Left renal pelvis (tissue), 4 donors: ENCODE data around the gene FBXO47. TPM values are rescaled to one million over a fixed set of nuclear protein-coding genes. Genes with fewer than 3 reads are reported as not detected.
"Not testable (repeated sequence)": the region's sequence is repeated elsewhere in the genome, so short reads cannot be mapped to it uniquely, and the experiment has no call there.

ENCODE experiments used
- DNase-seq, 4 donors: peaks; one replicate each; pipeline ENCODE4 v3.0.0-alpha.2; 2013; ENCODE audit warnings: low read depth in 4 of 4, low spot score in 3 of 4
- polyA plus RNA-seq, 4 donors: library from polyadenylated mRNA; unstranded; fragments of 120-200 nt; gene quantifications; one replicate each; pipeline ENCODE4 v1.2.1, GENCODE V29; 2013; ENCODE audit not compliant: insufficient read length in 4 of 4

FBXO47 gene
- polyA plus RNA-seq, 4 donors: not detected

- no peak for DNase-seq
These were observed 14.4 kb upstream of the FBXO47 start for GRCh38 chr17:38981636-38982035.

DNA sequence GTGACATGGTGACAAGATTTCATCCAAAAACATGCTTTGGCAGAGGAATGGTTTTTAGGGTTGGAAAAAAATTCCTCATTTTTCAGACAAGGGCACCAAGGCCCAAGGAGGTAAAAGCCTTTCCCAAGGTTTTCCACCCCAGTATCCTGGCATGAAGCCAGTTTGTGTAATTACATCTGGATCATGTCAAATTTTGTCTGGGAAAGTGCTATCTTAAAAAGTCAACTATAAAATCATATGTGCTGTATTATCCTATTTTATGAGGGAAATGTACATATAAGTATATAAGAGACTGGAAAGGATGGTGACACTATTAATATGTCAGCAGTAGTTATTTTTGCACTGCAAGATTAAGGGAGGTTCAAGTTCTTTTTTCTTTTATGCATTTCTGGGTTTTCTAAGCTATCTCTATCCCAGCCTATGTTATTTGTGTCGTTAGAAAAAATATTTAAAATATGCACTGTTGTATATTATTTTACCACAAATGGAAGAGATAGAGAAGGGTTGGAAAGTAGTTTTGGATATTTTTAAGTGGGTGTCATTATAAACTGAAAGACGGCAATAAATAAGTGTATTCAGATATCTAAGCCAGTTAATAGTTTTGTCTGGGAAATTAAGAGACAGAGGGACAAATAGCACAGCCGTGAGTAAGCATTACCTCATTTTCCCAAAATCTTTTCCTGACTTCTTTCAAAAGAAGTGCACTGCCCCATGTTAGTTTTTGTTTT is 13.5 kb upstream of the FBXO47 start:
- peak in 1 of 4 donors; percentile 19 for DNase-seq

- DNase-seq: no peak
These were observed 11.0 kb upstream of the FBXO47 start for GRCh38 chr17:38978180-38978579.

DNA sequence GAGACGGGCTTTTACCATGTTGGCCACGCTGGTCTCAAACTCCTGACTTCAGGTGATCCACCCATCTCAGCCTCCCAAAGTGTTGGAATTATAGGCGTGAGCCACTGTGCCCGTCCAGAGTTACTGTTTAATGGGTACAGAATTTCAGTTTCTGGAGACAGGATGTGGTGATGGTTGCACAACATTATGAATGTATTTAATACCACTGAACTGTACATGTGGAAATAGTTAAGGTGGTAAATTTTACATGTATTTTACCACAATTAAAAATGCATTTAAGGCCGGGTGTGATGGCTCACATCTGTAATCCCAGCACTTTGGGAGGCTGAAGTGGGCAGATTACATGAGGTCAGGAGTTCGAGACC is 9.0 kb upstream of the FBXO47 start:
- not testable (repeated sequence) for DNase-seq

DNA sequence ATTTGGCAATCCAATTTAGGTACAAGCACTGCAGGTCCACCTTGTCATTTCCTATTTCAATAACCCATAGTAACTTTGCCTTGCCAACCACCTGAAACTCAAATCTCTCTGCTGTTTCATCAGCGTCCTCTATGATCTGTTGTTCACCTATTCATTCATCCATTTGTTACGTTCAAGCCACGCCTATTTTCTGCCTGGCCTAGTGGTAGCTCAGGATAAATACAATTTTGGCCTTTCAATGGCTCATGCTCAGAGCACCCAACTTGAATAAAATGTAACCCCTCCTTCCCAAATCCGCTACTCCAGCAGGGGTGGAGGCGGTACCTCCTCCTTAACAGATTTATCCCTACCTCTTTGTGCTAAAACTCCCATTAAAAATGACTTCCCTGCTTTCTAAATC is 3.6 kb upstream of the FBXO47 start:
- no peak for DNase-seq

GRCh38 chr17:38970128-38970527 is 2.9 kb upstream of the FBXO47 start:
- DNase-seq: no peak

GRCh38 chr17:38969281-38969680 is 2.1 kb upstream of the FBXO47 start:
- DNase-seq: no peak

DNA sequence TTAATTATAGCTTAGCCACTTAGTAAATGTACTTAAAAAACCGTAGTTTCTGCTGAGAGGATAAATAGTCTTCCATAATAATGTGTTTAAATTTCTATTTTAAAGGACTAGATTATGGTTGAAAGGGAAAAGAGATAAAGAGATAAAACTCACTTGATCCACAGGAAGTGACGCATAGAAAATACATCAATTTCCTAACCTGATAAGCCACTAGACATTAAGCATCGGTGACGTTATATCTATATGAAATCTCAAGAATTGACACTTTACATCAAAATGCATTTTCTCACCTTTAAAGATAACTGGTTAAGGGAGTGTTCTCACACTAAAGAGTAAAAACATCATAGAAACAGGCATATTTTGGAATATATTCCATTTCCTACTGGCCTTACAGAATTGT is 5.8 kb downstream of the FBXO47 start:
- no peak for DNase-seq

DNA sequence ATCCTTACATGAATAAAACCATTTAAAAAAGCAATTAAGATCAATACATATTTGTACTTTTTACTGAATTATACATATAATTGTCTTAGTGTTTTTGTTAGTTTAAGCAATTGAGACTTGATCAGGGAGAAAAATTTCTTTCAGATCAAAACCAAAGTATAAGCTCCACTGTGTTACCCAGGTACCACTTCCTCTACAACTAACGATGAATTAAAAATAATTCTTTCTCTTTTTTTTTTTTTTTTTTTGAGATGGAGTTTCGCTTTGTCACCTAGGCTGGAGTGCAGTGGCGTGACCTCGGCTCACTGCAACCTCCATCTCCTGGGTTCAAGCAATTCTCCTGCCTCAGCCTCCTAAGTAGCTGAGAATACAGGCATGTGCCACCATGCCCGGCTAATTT is 6.8 kb downstream of the FBXO47 start:
- no peak for DNase-seq

GRCh38 chr17:38959508-38959907 is 7.7 kb downstream of the FBXO47 start:
- no peak for DNase-seq

DNA sequence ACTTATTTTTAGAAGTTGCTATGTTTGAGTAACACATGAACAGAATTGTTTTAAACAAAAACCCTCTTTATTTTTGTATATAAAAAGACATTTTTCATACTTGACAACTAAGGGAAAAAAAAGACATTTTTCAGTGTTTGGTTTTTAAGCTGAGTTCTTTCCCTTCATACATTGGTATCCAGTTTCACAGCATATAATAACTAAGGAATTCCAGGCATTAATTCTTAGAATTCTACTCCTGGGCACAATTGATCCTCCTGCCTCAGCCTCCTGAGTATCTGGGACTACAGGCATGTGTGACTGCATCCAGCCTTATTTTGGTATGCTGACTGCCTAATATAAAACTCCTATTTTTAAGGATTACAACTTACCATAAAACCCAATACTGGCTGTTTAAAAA is 8.4 kb downstream of the FBXO47 start:
- no peak for DNase-seq

DNA sequence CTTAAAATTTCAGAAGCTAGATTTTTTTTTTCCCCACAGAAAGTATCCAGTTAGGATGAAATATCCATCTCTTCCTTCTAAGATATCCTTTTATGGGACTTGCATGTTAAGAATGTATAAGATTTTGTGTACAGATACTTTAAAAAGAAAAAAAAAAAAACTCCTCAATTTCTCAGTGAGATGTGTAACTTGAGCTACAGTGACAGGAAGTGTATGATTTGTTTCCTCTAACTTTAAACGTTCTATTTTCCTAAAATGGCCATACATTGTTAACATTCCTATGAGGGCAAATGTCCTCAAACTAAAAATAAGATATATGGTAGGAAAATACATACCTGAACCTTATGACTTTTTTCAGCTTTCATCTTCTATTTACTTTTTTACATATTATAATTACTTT is 8.9 kb downstream of the FBXO47 start:
- DNase-seq: no peak

GRCh38 chr17:38953800-38954199 is 13.4 kb downstream of the FBXO47 start:
- not testable (repeated sequence) for DNase-seq

DNA sequence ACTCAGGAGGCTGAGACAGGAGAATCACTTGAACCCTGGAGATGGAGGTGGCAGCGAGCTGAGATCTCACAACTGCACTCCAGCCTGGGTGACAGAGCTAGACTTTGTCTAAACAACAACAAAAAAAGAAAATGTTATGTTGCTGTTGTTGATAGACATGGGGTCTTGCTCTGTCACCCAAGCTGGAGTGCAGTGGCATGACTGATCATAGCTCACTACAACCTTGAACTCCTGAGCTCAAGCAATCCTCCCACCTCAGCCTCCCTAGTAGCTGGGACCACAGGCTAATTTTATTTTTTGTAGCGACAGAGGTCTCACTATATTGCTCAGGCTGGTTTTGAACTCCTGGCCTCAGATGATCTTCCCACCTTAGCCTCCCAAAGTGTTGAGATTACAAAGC is 20.0 kb downstream of the FBXO47 start:
- DNase-seq: no peak

- DNase-seq: no peak
These were observed 23.6 kb downstream of the FBXO47 start for GRCh38 chr17:38943607-38944006.

GRCh38 chr17:38942696-38943334 is 24.4 kb downstream of the FBXO47 start:
- DNase-seq: no peak

DNA sequence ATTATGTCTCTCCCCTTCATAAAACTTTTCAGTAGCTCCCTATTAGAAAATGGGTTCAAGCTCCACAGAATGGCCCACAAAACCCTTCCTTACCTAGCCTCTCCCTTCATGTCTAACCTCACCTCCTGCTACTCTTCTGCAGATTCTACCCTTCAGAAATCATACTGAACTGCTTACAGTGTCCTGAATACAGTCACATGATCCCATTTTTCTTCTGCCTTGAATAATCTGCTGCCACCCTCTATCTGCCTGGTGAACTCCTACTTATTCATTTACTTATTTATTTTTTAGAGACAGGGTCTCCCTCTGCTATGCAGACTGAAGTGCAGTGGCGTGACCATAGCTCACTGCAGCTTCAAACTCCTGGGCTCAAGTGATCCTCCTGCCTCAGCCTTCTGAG is 26.8 kb downstream of the FBXO47 start:
- no peak for DNase-seq

GRCh38 chr17:38939987-38940386 is 27.2 kb downstream of the FBXO47 start:
- no peak for DNase-seq

DNA sequence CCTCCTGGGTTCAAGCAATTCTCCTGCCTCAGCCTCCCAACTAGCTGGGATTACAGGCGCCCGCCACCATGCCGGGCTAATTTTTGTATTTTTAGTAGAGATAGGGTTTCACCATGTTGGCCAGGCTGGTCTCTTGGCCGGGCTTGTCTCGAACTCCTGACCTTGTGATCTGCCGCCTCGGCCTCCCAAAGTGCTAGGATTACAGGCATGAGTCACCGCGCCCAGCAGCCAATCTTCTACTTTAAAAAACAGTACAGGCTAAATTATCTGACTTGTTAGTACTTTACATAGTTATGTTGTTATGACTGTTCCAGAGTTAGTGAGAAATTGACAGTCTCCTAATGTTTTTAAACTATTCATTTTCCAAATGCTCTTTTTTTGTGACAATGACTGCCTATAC is 33.2 kb downstream of the FBXO47 start:
- not testable (repeated sequence) for DNase-seq

- DNase-seq: not testable (repeated sequence)
These were observed 36.4 kb downstream of the FBXO47 start for GRCh38 chr17:38930782-38931181.

- no peak for DNase-seq
These were observed 40.7 kb downstream of the FBXO47 start for GRCh38 chr17:38926293-38927070.
